GM18861 (cell line): ENCODE data around the gene ERC2.

Source experiments
- ATAC-seq: cut with Tn5 transposase; IDR thresholded peaks from one replicate; pipeline ENCODE4 v1.9.1; 2021; ENCODE audit not compliant: unreplicated experiment

ERC2 gene

DNA sequence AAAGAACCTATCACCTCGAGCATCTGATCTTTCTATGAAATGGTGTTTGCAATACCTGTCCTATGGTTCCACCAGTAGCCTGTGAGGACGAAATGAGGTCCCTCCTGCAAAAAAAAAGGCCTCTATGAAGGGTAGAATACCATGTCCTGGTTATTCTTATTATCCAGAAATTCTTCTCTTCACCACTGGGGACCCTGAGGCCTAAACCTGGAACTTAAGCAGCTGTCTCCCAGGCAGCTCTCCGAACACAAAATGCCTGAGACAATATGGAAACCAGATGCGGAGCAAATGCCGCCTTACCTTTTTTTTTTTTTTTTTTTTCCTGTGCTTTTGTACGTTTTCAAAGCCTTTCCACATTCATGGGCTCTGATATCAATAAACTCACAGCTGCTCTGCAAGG is 919.1 kb downstream of the ERC2 start:
- no peak for ATAC-seq

DNA sequence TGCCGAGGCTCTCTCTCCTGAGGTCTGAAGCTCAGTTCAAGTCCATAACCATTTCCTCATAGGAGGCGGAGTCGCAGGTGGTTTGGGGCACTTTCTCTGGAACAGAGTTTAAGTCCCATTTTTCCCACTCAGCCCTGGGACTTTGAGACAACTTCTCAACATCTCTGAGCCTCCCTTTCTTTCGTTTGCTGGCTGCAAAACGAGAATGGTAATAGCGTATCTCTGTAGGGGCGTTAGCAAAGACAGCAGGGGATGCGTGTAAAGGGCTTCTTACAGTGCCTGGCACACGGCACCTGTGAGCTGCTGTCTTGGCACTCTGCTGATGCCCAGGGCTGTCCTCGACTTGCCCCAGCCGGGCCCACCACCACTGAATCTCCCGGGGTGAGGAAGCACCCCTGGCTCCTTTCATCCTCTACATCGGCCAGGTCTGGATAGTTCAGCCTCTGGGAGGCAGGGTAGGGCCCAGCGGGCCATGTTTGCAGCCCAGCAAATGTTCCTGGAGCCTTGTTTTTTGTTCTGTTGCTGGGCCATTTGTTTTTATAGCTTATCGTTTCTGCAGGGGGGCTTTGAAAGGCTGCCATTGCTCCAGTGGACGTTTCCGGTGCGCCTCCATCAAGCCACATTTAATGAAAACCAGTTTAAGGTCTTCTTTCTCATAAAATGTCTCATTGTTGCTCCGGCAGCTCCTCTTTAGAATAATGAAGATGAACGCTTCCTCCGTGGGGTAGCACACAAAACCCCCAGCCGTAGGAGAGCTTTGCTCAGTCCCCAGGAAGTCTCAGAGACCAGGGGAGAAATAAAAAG is 921.2 kb downstream of the ERC2 start:
- ATAC-seq: no peak

DNA sequence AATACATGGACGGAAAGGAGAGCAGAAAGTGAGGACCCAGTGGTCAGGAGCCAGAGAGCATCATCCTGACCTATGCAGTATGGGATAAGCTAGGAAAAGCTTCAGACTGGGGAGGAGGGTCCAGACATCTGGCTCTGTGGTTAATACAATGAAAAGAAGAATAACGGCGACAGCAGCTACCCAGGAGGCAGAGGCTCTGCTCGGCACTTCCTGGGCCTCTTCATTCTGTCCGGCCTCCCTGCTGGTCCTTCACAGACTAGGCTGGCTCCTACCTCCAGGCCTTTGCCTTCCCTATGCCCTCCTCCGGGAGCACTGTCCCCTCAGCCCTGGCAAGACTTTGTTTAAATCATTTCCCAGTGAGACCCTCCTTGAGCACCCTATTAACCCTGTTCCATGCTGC is 922.3 kb downstream of the ERC2 start:
- no peak for ATAC-seq

DNA sequence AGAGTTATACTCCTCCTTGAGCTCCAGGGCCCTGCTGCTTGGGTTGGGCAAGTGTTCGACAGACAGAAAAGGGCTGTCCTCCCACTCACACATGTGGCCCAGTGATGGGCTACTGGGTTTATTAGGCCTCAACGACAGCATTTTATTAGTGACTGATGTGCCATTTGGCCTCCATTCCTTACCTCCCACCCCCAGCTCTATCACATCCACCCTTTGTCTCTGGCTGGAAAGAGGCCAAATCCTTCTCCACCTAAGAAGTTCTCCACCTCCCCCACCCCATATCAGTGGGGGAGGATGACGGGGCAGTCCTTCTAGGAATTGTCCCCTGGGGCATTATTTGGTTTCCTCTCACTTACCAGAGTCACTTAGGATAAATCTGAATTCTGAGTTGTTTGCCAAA is 924.0 kb downstream of the ERC2 start:
- no peak for ATAC-seq

DNA sequence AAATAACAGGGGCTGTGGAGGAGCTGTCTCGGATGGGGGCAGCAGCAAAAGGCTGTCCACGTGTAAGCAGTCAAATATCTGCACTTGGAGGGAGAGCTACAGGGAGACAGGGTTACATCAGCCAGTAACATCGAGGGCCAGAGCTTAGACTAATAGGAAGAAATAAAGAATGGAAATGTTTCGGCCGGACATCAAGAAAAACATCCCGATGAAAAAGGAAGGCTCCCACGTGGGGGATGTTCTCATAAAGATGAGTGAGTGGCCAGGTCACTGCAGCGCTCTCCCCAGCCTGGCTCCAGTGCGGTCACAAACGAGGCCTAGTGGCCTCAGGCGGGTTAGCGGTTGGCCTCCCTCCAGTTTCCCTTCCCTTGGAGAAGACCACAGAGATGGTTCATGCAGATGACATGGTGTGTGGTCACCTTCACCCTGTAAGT is 925.1 kb downstream of the ERC2 start:
- ATAC-seq: no peak

DNA sequence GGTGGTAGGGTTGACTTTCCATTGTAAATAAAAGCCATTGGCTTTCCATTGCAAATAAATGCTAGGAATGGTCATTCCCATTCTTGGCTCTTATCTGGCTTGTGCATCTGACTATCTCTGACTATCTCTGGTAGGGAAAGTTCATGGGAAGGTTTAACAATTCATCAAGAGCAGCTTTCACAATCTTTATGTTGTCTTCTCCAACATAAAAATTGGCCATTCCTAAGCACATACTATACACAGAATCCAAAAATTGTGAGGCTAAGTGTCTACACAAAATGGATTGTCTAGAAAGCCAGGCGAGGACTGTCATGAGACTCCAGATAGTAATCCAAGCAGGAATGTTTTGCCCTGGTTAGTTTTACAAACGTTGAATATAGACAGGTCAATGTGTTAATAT is 926.8 kb downstream of the ERC2 start:
- no peak for ATAC-seq

DNA sequence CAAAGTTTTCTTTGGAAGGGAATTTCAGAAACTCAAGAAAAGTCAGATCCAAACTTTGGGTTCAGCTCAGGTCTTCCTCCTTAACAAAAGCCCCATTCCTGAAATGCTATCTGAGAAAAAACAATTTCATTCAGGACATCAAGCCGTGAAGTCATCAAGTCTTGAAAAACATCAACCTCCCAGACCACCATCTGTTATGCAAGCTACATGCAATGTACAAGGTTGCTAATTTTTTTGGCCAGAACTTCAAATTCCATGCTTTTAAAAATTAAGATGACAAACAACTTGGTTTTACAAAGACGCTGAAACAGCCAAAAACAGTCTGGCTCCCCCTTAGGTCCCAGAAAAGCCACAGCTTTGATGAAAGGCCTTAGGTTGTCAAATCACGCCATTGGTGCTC is 927.3 kb downstream of the ERC2 start:
- no peak for ATAC-seq

DNA sequence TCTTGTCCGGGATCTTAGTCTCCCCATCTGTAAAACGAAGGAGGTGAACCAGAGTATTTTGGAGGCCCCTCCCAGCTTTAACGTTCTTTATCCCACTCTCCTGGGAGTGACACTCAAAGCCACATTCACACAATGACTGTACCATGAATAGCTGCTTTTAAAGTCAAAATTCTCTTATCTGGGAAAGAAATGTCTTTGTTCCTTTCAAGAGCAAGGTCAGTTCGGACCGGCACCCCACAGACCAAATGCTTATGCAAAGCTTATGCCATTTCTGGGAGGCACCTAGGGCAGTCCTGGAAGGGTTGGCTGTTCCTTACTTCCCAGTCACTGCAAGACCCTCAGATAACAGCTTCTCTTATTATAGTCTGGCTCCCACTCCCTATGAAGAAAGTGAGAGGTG is 927.7 kb downstream of the ERC2 start:
- no peak for ATAC-seq

DNA sequence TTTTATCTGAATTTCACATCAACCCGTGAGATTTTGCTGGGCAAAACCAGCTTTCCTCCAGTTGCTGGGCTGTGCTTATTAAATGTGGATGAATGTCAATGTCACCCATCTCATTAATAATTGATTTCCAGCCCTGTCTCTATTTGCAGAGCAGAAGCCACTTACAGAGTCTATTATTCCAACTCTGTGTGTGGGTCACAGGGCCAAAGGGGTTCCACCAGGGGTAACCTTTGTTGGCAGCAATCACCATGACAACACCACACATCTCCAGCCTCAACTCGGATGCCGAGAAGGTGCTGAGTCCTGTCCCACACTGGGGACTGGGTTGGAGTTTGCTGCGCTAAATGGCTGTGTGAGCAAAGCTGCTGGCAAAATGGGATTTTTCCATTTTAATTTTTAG is 930.1 kb downstream of the ERC2 start:
- ATAC-seq: no peak

DNA sequence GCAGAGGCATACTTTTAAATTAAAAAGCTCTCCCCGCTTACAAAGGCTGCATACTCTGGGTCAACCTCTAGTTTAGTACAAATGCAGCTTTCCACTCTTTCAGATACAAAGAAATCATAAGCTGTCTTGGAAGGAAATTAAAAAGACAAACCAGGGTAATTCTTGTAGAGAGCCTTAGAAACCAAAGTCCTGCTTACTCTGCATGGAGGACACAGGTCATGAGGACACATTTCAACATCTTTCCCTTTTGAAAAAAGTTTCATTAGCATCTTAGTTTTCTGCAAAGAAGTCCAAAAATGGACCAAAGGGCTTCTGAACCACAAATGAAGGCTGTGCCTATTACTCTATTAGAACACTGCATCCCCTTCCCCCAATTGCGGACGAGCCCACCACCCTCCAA is 930.7 kb downstream of the ERC2 start:
- ATAC-seq: no peak

DNA sequence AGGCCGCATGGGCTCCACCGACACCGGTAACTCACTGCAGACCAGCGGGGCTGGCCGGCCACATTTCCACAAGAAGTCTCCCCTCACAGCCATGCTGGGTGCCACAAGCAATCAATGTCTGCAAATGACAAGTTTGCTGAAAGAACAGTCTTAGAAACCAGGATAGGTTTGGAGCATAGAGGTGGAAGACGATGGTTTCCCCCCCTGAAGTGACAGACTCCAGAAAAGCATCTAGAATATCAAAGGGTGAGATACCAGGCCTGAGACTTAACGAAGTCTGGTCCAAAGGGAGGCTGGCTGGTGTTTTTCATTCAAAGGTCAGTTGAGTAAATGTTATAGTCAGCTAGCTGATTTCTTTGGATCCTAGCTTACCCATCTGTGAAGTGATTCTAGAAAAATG is 931.1 kb downstream of the ERC2 start:
- ATAC-seq: no peak

DNA sequence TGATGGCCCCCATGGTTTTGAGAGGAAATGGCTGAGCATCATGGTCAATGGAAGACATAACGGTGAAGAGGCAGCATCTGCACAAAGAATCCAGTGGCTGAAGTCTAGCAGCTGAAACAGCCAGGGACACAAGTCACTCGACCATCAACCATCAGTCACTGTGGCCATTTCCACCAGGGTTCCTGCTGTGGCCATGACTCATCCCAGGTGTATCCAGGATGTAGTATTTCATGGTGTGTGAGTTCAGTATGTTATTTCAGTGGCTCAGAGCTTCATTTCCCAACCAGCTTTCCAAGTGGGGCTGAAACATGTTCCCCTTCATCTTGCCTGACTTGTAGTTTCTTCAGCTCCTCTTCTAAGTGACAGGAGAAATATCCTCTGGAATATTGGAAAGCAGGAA is 933.4 kb downstream of the ERC2 start:
- ATAC-seq: no peak

DNA sequence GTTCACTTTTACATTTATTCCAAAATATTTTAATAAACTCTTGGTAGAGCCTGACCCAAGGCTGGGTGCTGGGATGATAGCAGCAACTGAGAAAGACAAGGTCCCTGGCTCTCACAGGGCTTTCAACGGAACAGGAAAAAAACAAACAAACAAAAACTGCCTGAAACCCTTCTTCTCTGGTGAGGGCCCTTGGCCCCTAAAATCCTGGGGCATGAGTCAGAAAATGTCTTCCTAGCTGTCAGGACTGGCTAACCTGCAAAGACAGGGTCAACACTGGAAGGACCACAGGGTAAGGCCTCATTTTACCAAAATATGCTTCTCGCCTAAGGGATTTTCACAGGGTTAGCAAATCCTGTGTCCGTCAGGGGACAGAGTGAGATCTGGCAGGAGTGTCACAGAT is 935.5 kb downstream of the ERC2 start:
- no peak for ATAC-seq

DNA sequence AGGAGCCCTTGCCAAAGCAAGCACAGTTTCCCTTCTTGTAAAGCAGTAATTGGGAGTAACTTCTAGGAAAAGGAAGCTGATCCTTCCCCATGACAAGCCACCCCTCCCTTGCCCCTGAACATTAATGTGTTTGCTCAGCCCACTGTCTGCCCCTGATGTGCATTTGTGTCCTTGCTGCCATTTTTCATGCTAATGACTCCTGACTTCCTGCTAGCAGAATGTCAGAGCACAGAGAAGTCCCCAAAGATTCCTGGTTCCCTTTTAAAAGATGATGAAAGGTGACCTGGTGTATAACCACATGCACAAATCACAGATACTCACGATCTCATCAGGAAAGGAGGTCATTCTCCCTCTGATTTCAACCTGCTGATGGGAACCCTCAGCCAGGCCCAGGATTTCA is 936.9 kb downstream of the ERC2 start:
- ATAC-seq: no peak

DNA sequence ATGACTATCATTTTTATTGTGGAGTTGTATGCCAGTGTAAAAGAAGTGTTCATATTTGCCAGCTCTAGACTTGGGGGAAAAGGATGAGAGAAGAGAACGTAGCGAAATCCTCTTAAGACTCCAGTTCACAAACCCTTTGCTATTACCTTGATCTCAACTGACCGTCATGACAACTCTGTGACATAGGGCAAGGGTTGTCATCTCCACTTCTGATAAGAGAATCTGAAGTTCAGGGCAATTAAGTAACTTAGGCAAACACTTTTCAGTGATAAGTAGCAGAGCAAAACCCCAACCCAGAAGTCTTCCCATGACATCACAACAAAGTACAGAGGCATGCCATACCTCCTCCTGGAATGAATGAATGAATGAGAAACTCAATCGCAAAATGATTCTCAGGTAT is 940.9 kb downstream of the ERC2 start:
- ATAC-seq: no peak

DNA sequence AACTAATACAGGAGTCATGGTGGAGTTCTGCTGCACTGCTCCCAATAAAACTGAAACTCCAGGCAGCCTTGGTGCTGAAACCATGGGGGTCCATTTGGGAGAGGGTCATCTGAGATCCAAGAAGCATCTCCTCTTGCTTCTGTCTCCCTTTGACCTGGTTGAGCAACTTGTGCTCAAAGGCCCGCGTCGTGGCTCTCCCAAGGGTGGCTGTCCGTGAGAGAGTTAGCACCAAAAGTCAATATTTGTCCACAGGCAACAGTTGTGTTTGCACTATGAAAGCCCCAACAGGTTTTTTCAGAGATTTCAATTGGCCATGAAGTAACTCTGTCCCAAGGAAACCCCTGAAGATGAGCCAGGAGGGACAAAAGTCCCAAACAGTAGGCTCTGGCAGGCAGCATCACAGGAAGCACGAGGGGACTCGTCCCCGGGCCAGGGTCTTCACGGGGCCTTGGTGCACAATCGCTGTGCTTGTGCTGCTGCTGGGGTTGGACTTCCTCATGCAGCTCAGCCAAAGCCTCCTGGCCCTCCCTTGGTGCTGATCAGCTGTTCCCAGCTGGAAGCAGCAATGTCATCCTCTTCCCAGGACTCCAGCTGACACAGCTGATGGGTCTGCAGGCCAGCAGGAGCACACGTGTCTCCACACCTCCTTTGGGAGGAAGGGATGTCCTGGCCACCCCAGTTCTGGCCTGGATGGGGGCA is 941.8 kb downstream of the ERC2 start:
- no peak for ATAC-seq

DNA sequence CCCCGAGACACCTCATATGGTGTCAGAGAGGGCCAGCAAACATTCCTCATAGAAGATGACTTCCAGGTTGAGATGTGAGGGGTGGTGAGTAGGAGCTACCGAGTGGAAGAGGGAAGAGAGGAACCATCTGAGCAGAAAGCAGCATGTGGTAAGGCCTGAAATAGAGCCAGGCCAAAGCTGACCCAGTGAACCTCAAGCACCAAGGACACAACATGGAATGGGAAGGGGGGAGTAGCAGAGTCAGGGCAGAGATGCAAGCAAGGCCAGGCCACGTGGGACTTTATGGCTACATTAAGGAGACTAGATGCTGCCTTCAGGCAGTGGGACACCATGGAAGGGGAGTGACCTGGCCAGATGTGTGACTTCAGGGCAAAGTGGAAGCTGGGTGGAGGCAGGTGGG is 942.8 kb downstream of the ERC2 start:
- no peak for ATAC-seq

DNA sequence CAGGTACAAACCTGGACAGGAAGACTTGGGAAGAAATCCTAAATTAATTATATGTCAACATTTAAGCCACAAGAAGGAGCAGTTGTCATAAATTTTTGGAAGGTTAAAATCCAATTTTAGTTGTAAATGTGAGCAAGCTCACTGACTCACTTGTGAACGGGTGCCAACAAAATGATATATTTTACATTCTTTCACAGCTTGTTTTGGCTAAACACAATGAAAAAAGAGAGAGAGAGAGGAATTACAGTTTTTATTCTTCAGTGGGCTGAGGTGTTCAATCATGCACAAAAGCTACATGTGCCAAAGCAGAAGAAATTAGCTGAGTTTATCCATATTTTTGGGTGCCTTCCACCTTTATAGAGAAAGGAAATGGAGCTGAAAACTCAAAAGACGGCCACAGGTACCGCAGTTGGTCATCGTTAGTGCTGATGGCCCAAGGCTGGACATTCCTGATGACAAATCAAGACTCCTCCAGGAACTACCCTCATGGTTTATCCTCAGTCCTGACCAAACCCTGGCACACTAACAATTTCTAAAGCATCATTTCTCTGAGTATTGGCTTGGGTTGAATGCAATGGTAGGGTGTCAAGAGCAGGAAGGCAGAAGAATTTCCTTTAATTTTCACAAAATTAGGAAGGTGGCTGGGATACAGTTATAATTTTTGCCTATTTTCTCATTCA is 943.6 kb downstream of the ERC2 start:
- ATAC-seq: no peak

DNA sequence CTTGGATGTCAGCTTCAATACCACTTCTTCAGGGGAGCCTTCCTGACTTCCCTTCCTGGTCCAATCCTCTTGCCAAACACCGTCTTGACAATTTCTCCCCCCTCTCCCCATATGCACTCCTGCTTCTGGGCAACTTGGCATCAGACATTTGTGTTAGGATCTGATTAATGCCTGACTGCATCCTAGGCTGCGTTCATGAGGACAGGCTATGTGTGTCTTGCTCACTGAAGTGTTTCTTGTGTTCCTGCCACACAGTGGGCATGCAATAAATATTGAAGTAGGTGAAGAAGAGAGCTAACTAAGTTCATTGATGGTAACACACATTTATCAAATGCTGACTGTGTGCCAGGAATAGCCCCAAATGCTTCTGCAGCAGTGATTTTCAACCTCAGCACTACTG is 944.8 kb downstream of the ERC2 start:
- no peak for ATAC-seq

DNA sequence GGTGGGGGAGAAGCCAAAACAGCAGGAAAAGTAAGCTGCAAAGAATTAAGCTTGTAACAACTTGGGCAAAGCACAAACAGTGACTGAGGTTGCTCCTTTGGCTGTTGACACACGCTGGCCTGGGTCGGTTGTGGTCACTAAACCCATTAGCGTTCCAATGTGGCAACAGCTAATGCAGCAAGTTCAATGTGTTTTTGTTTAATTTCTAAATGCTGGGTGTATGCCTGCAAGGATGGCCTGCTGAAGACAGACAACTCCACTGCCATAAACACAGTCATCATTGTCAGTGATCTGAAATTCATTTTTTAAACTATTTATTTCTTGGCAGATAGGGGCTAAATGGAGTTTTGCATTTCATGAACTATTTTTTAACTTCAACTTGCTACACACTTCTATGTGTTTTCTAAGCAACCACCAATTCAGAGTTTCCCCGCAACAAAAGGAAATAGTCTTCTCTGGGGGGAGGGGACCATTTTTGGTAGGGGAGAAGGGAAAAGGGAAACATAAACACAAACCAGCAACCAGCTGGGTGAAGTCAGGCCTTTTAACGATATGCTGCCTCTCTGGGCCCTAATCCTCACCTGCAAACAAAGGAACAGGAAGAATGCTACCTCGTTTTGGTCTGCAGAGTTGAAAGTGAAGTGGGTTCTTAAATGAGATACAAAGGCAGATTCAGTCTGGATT is 946.4 kb downstream of the ERC2 start:
- no peak for ATAC-seq

DNA sequence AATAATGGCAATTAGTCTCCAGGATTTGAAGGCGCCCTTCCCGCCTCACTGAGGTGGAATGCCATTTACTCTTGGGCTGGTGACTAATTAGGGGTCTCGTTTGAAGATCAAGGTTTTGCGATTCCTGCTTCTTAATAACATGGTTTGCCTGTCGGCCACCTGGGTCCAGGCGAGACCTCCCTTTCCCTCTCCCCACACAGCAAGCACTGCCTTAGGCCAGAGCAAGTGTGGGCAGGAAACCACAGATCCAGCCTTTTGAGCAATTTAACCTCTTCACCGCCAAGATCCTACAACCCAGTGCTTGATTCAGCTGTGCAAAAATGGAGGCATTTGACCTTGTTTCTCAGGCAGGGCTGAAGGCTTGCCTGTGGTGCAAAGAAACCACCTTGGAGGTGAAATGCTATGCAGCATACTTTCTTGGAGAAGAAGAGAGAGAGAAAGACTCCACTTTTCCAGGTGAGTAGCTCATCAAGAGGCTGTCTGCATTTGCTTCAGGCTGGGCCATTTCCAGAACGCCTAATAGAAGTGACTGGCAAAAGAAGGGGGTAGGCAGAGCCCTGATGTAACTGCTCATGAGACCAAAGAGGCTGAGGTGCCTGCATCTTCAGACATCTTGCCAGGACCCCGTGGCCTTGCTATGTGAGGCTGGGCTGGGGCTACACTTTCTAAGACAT is 947.1 kb downstream of the ERC2 start:
- ATAC-seq: no peak
